ENCODE data around the gene OXCT2.

DNA sequence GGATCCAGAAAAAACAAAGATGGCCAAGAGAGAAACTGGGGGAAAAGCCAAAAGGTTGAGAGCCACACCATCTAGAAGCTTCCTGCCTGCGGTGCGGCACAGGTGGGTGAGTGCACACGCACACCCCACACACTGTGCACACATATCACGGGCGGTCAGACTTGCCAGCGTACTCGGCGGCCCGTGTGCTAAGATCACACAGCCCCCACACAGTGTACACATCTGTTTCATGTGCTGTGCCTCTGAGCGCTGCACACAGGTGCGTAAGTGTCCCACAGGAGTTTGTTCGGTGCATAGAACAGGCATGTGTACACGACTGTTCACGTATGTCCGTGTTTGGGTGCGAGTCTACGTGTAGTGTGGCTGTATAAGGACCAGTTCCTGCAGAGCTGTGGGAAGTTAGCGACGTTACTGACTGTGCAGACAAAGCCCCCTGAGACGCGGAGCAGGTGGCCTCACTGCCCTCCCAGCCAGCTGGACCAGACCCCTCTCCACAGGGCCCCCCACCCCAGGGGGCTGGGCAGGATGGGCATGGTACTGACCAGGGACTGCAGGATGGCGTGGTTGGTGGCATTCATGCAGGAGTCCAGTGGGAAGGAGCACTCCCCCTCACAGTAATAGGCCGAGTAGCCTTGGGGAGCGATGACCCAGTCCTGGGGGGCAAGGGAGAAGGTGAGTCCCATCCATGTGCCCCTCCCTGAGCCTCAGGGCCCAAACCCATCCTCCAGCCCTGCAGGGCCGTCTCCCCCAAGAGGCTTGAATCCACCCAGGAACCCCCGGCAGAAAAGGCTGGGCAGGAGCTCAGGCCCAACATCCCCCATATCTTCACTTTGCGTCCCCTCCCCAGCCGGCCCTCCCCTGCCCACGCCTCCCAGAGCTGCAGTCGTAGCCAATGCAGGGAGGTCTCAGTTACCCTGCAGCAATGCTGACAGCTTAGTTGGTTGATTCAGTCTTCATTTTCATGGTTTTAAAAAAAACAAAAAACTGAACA, 8.3 kb downstream of the OXCT2 start:
- TF ChIP-seq, protein P1, sequence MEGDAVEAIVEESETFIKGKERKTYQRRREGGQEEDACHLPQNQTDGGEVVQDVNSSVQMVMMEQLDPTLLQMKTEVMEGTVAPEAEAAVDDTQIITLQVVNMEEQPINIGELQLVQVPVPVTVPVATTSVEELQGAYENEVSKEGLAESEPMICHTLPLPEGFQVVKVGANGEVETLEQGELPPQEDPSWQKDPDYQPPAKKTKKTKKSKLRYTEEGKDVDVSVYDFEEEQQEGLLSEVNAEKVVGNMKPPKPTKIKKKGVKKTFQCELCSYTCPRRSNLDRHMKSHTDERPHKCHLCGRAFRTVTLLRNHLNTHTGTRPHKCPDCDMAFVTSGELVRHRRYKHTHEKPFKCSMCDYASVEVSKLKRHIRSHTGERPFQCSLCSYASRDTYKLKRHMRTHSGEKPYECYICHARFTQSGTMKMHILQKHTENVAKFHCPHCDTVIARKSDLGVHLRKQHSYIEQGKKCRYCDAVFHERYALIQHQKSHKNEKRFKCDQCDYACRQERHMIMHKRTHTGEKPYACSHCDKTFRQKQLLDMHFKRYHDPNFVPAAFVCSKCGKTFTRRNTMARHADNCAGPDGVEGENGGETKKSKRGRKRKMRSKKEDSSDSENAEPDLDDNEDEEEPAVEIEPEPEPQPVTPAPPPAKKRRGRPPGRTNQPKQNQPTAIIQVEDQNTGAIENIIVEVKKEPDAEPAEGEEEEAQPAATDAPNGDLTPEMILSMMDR (IDR thresholded peaks at IDR 0.05), result no peak
- no peak for TF ChIP-seq POLR2AphosphoS5 (IDR thresholded peaks at IDR 0.05)

Measured in suprapubic skin (tissue), 3 donors.